H1 (cell line): ENCODE results near the gene RPL13A. TPM values are rescaled to one million over a fixed set of nuclear protein-coding genes. Genes with fewer than 3 reads are reported as not detected.
A peak's percentile ranks its signal among the peaks of the same experiment; 100 is the strongest.

Experiments
- CTCF ChIA-PET: fragments of 300-600 bp; sonication (Branson Sonifier 250); formaldehyde crosslinking; loops from one replicate; lab custom pipeline; 2021; ENCODE audit not compliant: partially characterized antibody; lab: Charles Lee
- POLR2A ChIA-PET: fragments of 300-600 bp; sonication (Branson Sonifier 250); formaldehyde crosslinking; loops from one replicate; lab custom pipeline; 2021; ENCODE audit warnings: inconsistent platforms; ENCODE audit not compliant: partially characterized antibody; lab: Charles Lee
- DNase-seq, 2 experiments: peaks; one replicate each; pipeline versions ENCODE4 v3.0.0 to v3.0.0-alpha.2; 2010 to 2022; ENCODE audit warnings: low spot score in 2 of 2, low read depth in 1 of 2, mixed read lengths in 1 of 2
- FAIRE-seq: peaks from 2 replicates; lab custom pipeline; 2011; peaks lifted over from hg19 to GRCh38; lab: Jason Lieb, UNC
- H2AFZ ChIP-seq: 2 replicates; pipeline ENCODE4 v1.8.1; 2012; ENCODE audit warnings: low read length, inconsistent platforms
- H2AK5ac ChIP-seq: 2 replicates; pipeline ENCODE4 v1.6.1; 2013; ENCODE audit warnings: low read depth, low read length
- H2BK120ac ChIP-seq: replicated peaks from 2 replicates; pipeline ENCODE3; 2013; ENCODE audit warnings: low read depth, low read length, inconsistent platforms
- H2BK12ac ChIP-seq: 2 replicates; pipeline ENCODE4 v1.6.1; 2013; ENCODE audit warnings: low read depth, low read length
- H2BK15ac ChIP-seq: 2 replicates; pipeline ENCODE4 v1.6.1; 2013; ENCODE audit warnings: low read length
- H2BK20ac ChIP-seq: 2 replicates; pipeline ENCODE4 v1.6.1; 2013; ENCODE audit warnings: low read length
- H2BK5ac ChIP-seq: 2 replicates; pipeline ENCODE4 v1.6.1; 2013; ENCODE audit warnings: low read depth, low read length
- H3K14ac ChIP-seq: 2 replicates; pipeline ENCODE4 v1.6.1; 2013; ENCODE audit warnings: inconsistent platforms; ENCODE audit not compliant: insufficient read length
- H3K18ac ChIP-seq: 2 replicates; pipeline ENCODE4 v1.6.1; 2013; ENCODE audit warnings: low read length; ENCODE audit errors: extremely low read depth
- H3K23ac ChIP-seq: 2 replicates; pipeline ENCODE4 v1.6.1; 2013; ENCODE audit warnings: inconsistent platforms; ENCODE audit not compliant: insufficient read length
- H3K23me2 ChIP-seq: 2 replicates; pipeline ENCODE4 v1.6.1; 2013; ENCODE audit warnings: low read depth, low read length
- H3K27ac ChIP-seq: 2 replicates; pipeline ENCODE4 v1.6.1; 2011; ENCODE audit warnings: low read depth, low read length, inconsistent platforms
- H3K27me3 ChIP-seq, 4 experiments: replicated peaks in 1 of 4; 1 replicate in 1 of 4; 2 replicates in 3 of 4; pipeline versions ENCODE4 v1.6.1 to v1.8.1; 2011 to 2013; ENCODE audit warnings: low read length in 3 of 4, mild to moderate bottlenecking in 3 of 4, inconsistent platforms in 2 of 4, mixed read lengths in 2 of 4, moderate library complexity in 1 of 4; ENCODE audit not compliant: control insufficient read depth in 3 of 4, insufficient read depth in 3 of 4; ENCODE audit errors: extremely low read depth in 1 of 4
- H3K36me3 ChIP-seq, 4 experiments: 2 replicates each; pipeline versions ENCODE4 v1.6.1 to v1.8.1; 2011 to 2013; ENCODE audit warnings: mild to moderate bottlenecking in 4 of 4, low read length in 3 of 4, moderate library complexity in 2 of 4, control low read depth in 1 of 4, inconsistent platforms in 1 of 4; ENCODE audit not compliant: insufficient read depth in 4 of 4, control insufficient read depth in 2 of 4
- H3K4ac ChIP-seq: replicated peaks from 2 replicates; pipeline ENCODE3; 2013; ENCODE audit warnings: low read length, low read depth, mixed read lengths, inconsistent platforms; ENCODE audit not compliant: insufficient read length
- H3K4me1 ChIP-seq, 4 experiments: replicated peaks in 1 of 4; 1 replicate in 1 of 4; 2 replicates in 3 of 4; pipeline versions ENCODE4 v1.6.1 to v1.8.1; 2011 to 2013; ENCODE audit warnings: low read length in 3 of 4, inconsistent platforms in 2 of 4, mixed read lengths in 1 of 4; ENCODE audit not compliant: insufficient read depth in 4 of 4, control insufficient read depth in 3 of 4
- H3K4me2 ChIP-seq, 2 experiments: 2 replicates each; pipeline versions ENCODE4 v1.6.1 to v1.8.1; 2011 to 2013; ENCODE audit warnings: low read depth in 2 of 2, low read length in 2 of 2, control low read depth in 1 of 2, inconsistent platforms in 1 of 2, mild to moderate bottlenecking in 1 of 2; ENCODE audit not compliant: insufficient read depth in 1 of 2
- H3K4me3 ChIP-seq, 4 experiments: fragments of 200-600, 300-600 bp in 1 of 4; sonication (generic), shearing (Covaris generic), sonication (Bioruptor Twin) in 1 of 4; 2 replicates each; pipeline versions ENCODE4 v1.5.1 to v1.8.1; 2011 to 2016; ENCODE audit warnings: low read length in 4 of 4, low read depth in 3 of 4, control low read depth in 2 of 4, inconsistent platforms in 2 of 4, mild to moderate bottlenecking in 2 of 4, mixed read lengths in 1 of 4, moderate library complexity in 1 of 4; ENCODE audit not compliant: insufficient read depth in 2 of 4; ENCODE audit errors: extremely low read depth in 1 of 4
- H3K56ac ChIP-seq: replicated peaks from 2 replicates; pipeline ENCODE3; 2013; ENCODE audit warnings: low read depth, mild to moderate bottlenecking, mixed read lengths, low read length, inconsistent platforms; ENCODE audit not compliant: insufficient read length
- H3K79me1 ChIP-seq: 2 replicates; pipeline ENCODE4 v1.6.1; 2013; ENCODE audit warnings: low read depth, low read length, control low read depth
- H3K79me2 ChIP-seq, 2 experiments: 2 replicates each; pipeline versions ENCODE4 v1.6.1 to v1.8.1; 2012 to 2013; ENCODE audit warnings: low read length in 2 of 2, mild to moderate bottlenecking in 2 of 2, inconsistent platforms in 1 of 2; ENCODE audit not compliant: insufficient read depth in 2 of 2, control insufficient read depth in 1 of 2
- H3K9ac ChIP-seq, 4 experiments: replicated peaks in 1 of 4; 1 replicate in 1 of 4; 2 replicates in 3 of 4; pipeline versions ENCODE4 v1.6.1 to v1.8.1; 2011 to 2013; ENCODE audit warnings: low read depth in 3 of 4, low read length in 3 of 4, control low read depth in 2 of 4, mild to moderate bottlenecking in 2 of 4, moderate library complexity in 2 of 4, inconsistent platforms in 1 of 4; ENCODE audit errors: extremely low read depth in 1 of 4
- H3K9me3 ChIP-seq, 2 experiments: 2 replicates each; pipeline versions ENCODE4 v1.6.1 to v1.8.1; 2012 to 2013; ENCODE audit warnings: mild to moderate bottlenecking in 2 of 2, moderate library complexity in 2 of 2, control low read depth in 1 of 2, inconsistent platforms in 1 of 2, low read depth in 1 of 2, low read length in 1 of 2, mixed read lengths in 1 of 2; ENCODE audit not compliant: insufficient read depth in 2 of 2
- H4K20me1 ChIP-seq, 2 experiments: replicated peaks in 1 of 2; 2 replicates each; pipeline versions ENCODE3 to v1.8.1; 2011 to 2013; ENCODE audit warnings: inconsistent platforms in 2 of 2, low read length in 2 of 2, mild to moderate bottlenecking in 1 of 2; ENCODE audit not compliant: insufficient read depth in 2 of 2, control insufficient read depth in 1 of 2
- H4K5ac ChIP-seq: 2 replicates; pipeline ENCODE4 v1.6.1; 2013; ENCODE audit warnings: low read length, low read depth, mixed read lengths, inconsistent platforms; ENCODE audit not compliant: insufficient read length
- H4K8ac ChIP-seq: 2 replicates; pipeline ENCODE4 v1.8.0; 2013; ENCODE audit warnings: mild to moderate bottlenecking, moderate library complexity, low read length, inconsistent platforms; ENCODE audit not compliant: insufficient read depth; ENCODE audit errors: extremely low read depth
- H4K91ac ChIP-seq: replicated peaks from 2 replicates; pipeline ENCODE3; 2013; ENCODE audit warnings: low read length, mixed read lengths, inconsistent platforms; ENCODE audit not compliant: insufficient read length
- HDAC2 ChIP-seq, 2 experiments: fragments of 300-600 bp in 1 of 2; sonication (generic) in 1 of 2; IDR thresholded peaks; 2 replicates each; pipeline ENCODE4 v1.6.1; 2011 to 2012; ENCODE audit warnings: low read depth in 2 of 2, low read length in 2 of 2, mild to moderate bottlenecking in 2 of 2, moderate library complexity in 2 of 2, borderline replicate concordance in 1 of 2, inconsistent platforms in 1 of 2
- KDM1A ChIP-seq: fragments of 200-600, 300-600 bp; sonication (generic); IDR thresholded peaks from 2 replicates; pipeline ENCODE4 v1.7.1; 2016; ENCODE audit warnings: mild to moderate bottlenecking, low read length, borderline replicate concordance
- WGBS, 2 experiments: shearing (Covaris generic) in 1 of 2; methylation state at CpG; one replicate each; pipeline versions ENCODE4 v1.1.6 to v1.1.7; 2013 to 2015; ENCODE audit warnings: low lambda C conversion rate in 2 of 2, mixed read lengths in 2 of 2, inconsistent platforms in 1 of 2, low coverage in 1 of 2, missing lambda C conversion rate in 1 of 2; ENCODE audit not compliant: insufficient replicate concordance in 2 of 2, insufficient coverage in 1 of 2, insufficient read length in 1 of 2; ENCODE audit errors: extremely low coverage in 1 of 2, missing lambda C conversion rate in 1 of 2; 5-methylcytosine and 5-hydroxymethylcytosine counted together
- polyA plus RNA-seq, 7 experiments: library from polyadenylated mRNA; depleted of rRNA in 3 of 7; stranded (reverse) in 5 of 7; unstranded in 2 of 7; fragments of >200 nt in 5 of 7; fragments of 200-250 nt in 2 of 7; gene quantifications; 1 replicate in 5 of 7; 2 replicates in 1 of 7; 4 replicates in 1 of 7; pipeline versions ENCODE4 v1.2.1 to v1.2.3, GENCODE V29; 2011 to 2013; ENCODE audit warnings: missing spikeins in 2 of 7, mixed read lengths in 2 of 7
- total RNA-seq: library from RNA; stranded (reverse); fragmentation: NEBNext Ultra II Directional; extraction: Animal tissue kit (Norgen Biotek cat#: 25700); gene quantifications from 2 replicates; pipeline ENCODE4 v1.2.1, GENCODE V29; 2021

Gene RPL13A
- total and polyA plus RNA-seq, 2 of the 8 experiments (the other 6 are each of a cell fraction or from before 2014, with no cell fraction given): 3,305 to 8,868 TPM

- ChIA-PET CTCF (interaction anchor here (1.0 to 2.2 kb wide), 11 partner anchors 9 to 56 kb away, joined by 3 to 17 read pairs (median 4); partner anchors contain the start of gene RCN3), POLR2A (interaction anchor here (0.6 to 3.5 kb wide), 13 partner anchors 10 to 122 kb away, joined by 3 to 20 read pairs (median 5); partner anchors contain the start of genes RCN3 and RPL13A)
- Histone ChIP-seq H3K79me1 (peaks cover 3% of the 10 kb centered on the region; the same call in 1 of the 2 replicates), H4K20me1 (no peaks in the 10 kb centered on the region), H3K18ac (no peak overlapping the region), H3K9me3 (no peaks in the 10 kb centered on the region), H2BK12ac (no peak overlapping the region), H3K56ac (no peak overlapping the region), H3K27me3 (no peaks in the 10 kb centered on the region; a peak in 1 of 7 replicates), H2AFZ (no peak overlapping the region), H4K5ac (no peak overlapping the region), H3K14ac (no peak overlapping the region), H3K4ac (no peak overlapping the region), H4K91ac (no peak overlapping the region), H2BK120ac (no peak overlapping the region), H3K79me2 (peaks cover 0 to 5% of the 10 kb centered on the region in 2 experiments; a peak in 1 of 4 replicates), H3K36me3 (peaks cover 0 to 4% (median 0%) of the 10 kb centered on the region in 4 experiments; a peak in 3 of 8 replicates), H3K9ac (peak overlapping the region in 1 of 4 experiments; percentile 18; a peak in 1 of 7 replicates), H3K4me3 (peak overlapping the region; percentile 66 to 93 (median 75); a peak in 7 of 8 replicates), H3K4me1 (peaks cover 0 to 9% (median 8%) of the 10 kb centered on the region in 4 experiments; a peak in 5 of 7 replicates), H2BK15ac (no peak overlapping the region), H2BK5ac (peak overlapping the region; percentile 71; the same call in 1 of the 2 replicates), H2AK5ac (no peak overlapping the region), H4K8ac (no peak overlapping the region), H3K4me2 (peak overlapping the region; percentile 67 to 88), H2BK20ac (no peak overlapping the region), H3K23ac (no peak overlapping the region), H3K23me2 (peaks cover 7% of the 10 kb centered on the region; the same call in 1 of the 2 replicates), H3K27ac (no peak overlapping the region)
- DNase-seq (peak in 1 of 2 experiments; percentile 52), FAIRE-seq (no peak)
- WGBS, 2 experiments: 68% methylated on average over 11 of the region's 12 CpGs; no CpG with 5 or more reads in 1 of the 2 experiments
- no peak for TF ChIP-seq KDM1A
- TF ChIP-seq HDAC2 (IDR thresholded peaks at IDR 0.05; ENCODE audit: borderline replicate concordance in 1 of 2, low read depth in 2 of 2, low read length in 2 of 2): 0 out of 4 replicates have a peak, but pooled peaks of 1 of the 2 experiments have one; percentile 3
These were observed 26.3 kb downstream of the RPL13A start for GRCh38 chr19:49513746-49514118.
